HEK293 (cell line): ENCODE measurements around the gene MIS18A.
A peak's percentile ranks its signal among the peaks of the same experiment; 100 is the strongest.

ENCODE experiments used
- CTCF ChIA-PET: fragments of 350-600 bp; formaldehyde crosslinking; extraction: SDS; loops from one replicate; lab custom pipeline; 2021; ENCODE audit warnings: antibody characterized with exemption; lab: Yijun Ruan, JAX
- POLR2A ChIA-PET: fragments of 300-600 bp; formaldehyde crosslinking; extraction: SDS; loops from one replicate; lab custom pipeline; 2020; ENCODE audit warnings: antibody characterized with exemption, inconsistent platforms; lab: Yijun Ruan, JAX
- H3K27ac ChIP-seq: fragments of 200-500 bp; sonication (Bioruptor generic); 2 replicates; pipeline ENCODE4 v1.5.1; 2014; ENCODE audit warnings: low read depth, low read length, control low read depth, inconsistent platforms; ENCODE audit errors: extremely low read depth
- H3K36me3 ChIP-seq, 2 experiments: fragments of 200-500 bp in 1 of 2; sonication (Bioruptor generic) in 1 of 2; 1 replicate in 1 of 2; 2 replicates in 1 of 2; pipeline ENCODE4 v1.5.1; 2014 to 2017; ENCODE audit warnings: inconsistent platforms in 2 of 2, low read length in 2 of 2; ENCODE audit not compliant: control insufficient read depth in 2 of 2, insufficient read depth in 1 of 2
- H3K4me1 ChIP-seq: fragments of 200-500 bp; sonication (Bioruptor generic); 2 replicates; pipeline ENCODE4 v1.5.1; 2014; ENCODE audit warnings: mild to moderate bottlenecking, low read length, inconsistent platforms; ENCODE audit not compliant: control insufficient read depth, insufficient read depth
- H3K4me3 ChIP-seq: 2 replicates; pipeline ENCODE4 v1.5.1; 2011; ENCODE audit warnings: low read depth, mild to moderate bottlenecking, control low read depth, low read length, moderate library complexity
- H3K9me3 ChIP-seq: fragments of 200-500 bp; sonication (Bioruptor generic); 2 replicates; pipeline ENCODE4 v1.5.1; 2014; ENCODE audit warnings: low read depth, low read length, inconsistent platforms; ENCODE audit not compliant: control insufficient read depth, insufficient read depth
- BCL11A ChIP-seq: fragments of 450-650 bp; formaldehyde crosslinking; IDR thresholded peaks from 2 replicates; pipeline ENCODE4 v1.5.1; 2016; ENCODE audit warnings: low read depth, missing biosample characterization, missing genetic modification characterization
- BCL11B ChIP-seq: fragments of 450-650 bp; formaldehyde crosslinking; IDR thresholded peaks from 2 replicates; pipeline ENCODE4 v1.5.1; 2016; ENCODE audit warnings: low read depth, missing biosample characterization, missing genetic modification characterization
- GLI4 ChIP-seq: fragments of 450-650 bp; formaldehyde crosslinking; IDR thresholded peaks from 2 replicates; pipeline ENCODE4 v1.5.1; 2016; ENCODE audit warnings: missing biosample characterization, missing genetic modification characterization
- SP3 ChIP-seq: fragments of 450-650 bp; formaldehyde crosslinking; IDR thresholded peaks from 2 replicates; pipeline ENCODE4 v1.5.1; 2016; ENCODE audit warnings: missing biosample characterization, missing genetic modification characterization
- SP7 ChIP-seq: fragments of 450-650 bp; formaldehyde crosslinking; IDR thresholded peaks from 2 replicates; pipeline ENCODE4 v1.5.1; 2016; ENCODE audit warnings: missing biosample characterization, missing genetic modification characterization
- YY1 ChIP-seq: fragments of 450-650 bp; formaldehyde crosslinking; IDR thresholded peaks from 2 replicates; pipeline ENCODE4 v1.5.1; 2018; ENCODE audit warnings: missing biosample characterization, missing genetic modification characterization
- ZFP3 ChIP-seq: fragments of 450-650 bp; formaldehyde crosslinking; IDR thresholded peaks from 2 replicates; pipeline ENCODE4 v1.5.1; 2016; ENCODE audit warnings: low read depth, missing biosample characterization, missing genetic modification characterization
- ZIC2 ChIP-seq: fragments of 450-650 bp; formaldehyde crosslinking; IDR thresholded peaks from 2 replicates; pipeline ENCODE4 v1.5.1; 2016; ENCODE audit warnings: missing biosample characterization, missing genetic modification characterization
- ZNF133 ChIP-seq: fragments of 450-650 bp; formaldehyde crosslinking; IDR thresholded peaks from 2 replicates; pipeline ENCODE4 v1.5.1; 2016; ENCODE audit warnings: missing biosample characterization, missing genetic modification characterization
- ZNF248 ChIP-seq: fragments of 450-650 bp; formaldehyde crosslinking; IDR thresholded peaks from 2 replicates; pipeline ENCODE4 v1.5.1; 2017; ENCODE audit warnings: missing biosample characterization, missing genetic modification characterization
- ZNF350 ChIP-seq: fragments of 450-650 bp; formaldehyde crosslinking; IDR thresholded peaks from 2 replicates; pipeline ENCODE4 v1.5.0; 2017; ENCODE audit warnings: missing biosample characterization, mild to moderate bottlenecking, missing genetic modification characterization
- ZNF366 ChIP-seq: fragments of 450-650 bp; formaldehyde crosslinking; conservative IDR thresholded peaks from 2 replicates; pipeline ENCODE4 v1.5.1; 2016; ENCODE audit warnings: missing biosample characterization, missing genetic modification characterization
- ZNF433 ChIP-seq: fragments of 450-650 bp; formaldehyde crosslinking; IDR thresholded peaks from 2 replicates; pipeline ENCODE4 v1.5.1; 2016; ENCODE audit warnings: missing biosample characterization, missing genetic modification characterization, low read depth
- ZNF514 ChIP-seq: fragments of 450-650 bp; formaldehyde crosslinking; IDR thresholded peaks from 2 replicates; pipeline ENCODE4 v1.5.1; 2016; ENCODE audit warnings: missing biosample characterization, missing genetic modification characterization
- ZNF555 ChIP-seq: fragments of 450-650 bp; formaldehyde crosslinking; conservative IDR thresholded peaks from 2 replicates; pipeline ENCODE4 v1.5.1; 2017; ENCODE audit warnings: missing biosample characterization, mild to moderate bottlenecking, missing genetic modification characterization, inconsistent platforms
- ZNF600 ChIP-seq: fragments of 450-650 bp; formaldehyde crosslinking; IDR thresholded peaks from 2 replicates; pipeline ENCODE4 v1.5.1; 2016; ENCODE audit warnings: missing biosample characterization, missing genetic modification characterization
- ZNF629 ChIP-seq: fragments of 450-650 bp; formaldehyde crosslinking; IDR thresholded peaks from 2 replicates; pipeline ENCODE4 v1.5.1; 2017; ENCODE audit warnings: missing biosample characterization, missing genetic modification characterization
- ZSCAN16 ChIP-seq: fragments of 450-650 bp; formaldehyde crosslinking; IDR thresholded peaks from 2 replicates; pipeline ENCODE4 v1.5.1; 2016; ENCODE audit warnings: missing biosample characterization, missing genetic modification characterization
- TF ChIP-seq, protein P1 (sequence below): fragments of 450-650 bp; formaldehyde crosslinking; IDR thresholded peaks from 2 replicates; pipeline ENCODE4; 2016; ENCODE audit warnings: missing biosample characterization, missing genetic modification characterization
- TF ChIP-seq, protein P2 (sequence below): fragments of 450-650 bp; formaldehyde crosslinking; IDR thresholded peaks from 2 replicates; pipeline ENCODE4 v1.5.1; 2016; ENCODE audit warnings: missing biosample characterization, missing genetic modification characterization
- TF ChIP-seq, protein P3 (sequence below): sonication (generic); formaldehyde crosslinking; IDR thresholded peaks from 2 replicates; pipeline ENCODE4 v1.8.1; 2022; ENCODE audit warnings: mild to moderate bottlenecking, moderate library complexity, missing genetic modification reagents
- TF ChIP-seq, protein P4 (sequence below): fragments of 450-650 bp; formaldehyde crosslinking; IDR thresholded peaks from 2 replicates; pipeline ENCODE4 v1.5.1; 2016; ENCODE audit warnings: missing biosample characterization, missing genetic modification characterization, borderline replicate concordance
- TF ChIP-seq, protein P5 (sequence below): fragments of 450-650 bp; IDR thresholded peaks from 2 replicates; pipeline ENCODE4 v1.5.1; 2018; ENCODE audit warnings: missing biosample characterization, missing genetic modification characterization
- TF ChIP-seq, protein P6 (sequence below): fragments of 450-650 bp; formaldehyde crosslinking; IDR thresholded peaks from 2 replicates; pipeline ENCODE4 v1.5.1; 2017; ENCODE audit warnings: missing biosample characterization, missing genetic modification characterization

The MIS18A gene

DNA sequence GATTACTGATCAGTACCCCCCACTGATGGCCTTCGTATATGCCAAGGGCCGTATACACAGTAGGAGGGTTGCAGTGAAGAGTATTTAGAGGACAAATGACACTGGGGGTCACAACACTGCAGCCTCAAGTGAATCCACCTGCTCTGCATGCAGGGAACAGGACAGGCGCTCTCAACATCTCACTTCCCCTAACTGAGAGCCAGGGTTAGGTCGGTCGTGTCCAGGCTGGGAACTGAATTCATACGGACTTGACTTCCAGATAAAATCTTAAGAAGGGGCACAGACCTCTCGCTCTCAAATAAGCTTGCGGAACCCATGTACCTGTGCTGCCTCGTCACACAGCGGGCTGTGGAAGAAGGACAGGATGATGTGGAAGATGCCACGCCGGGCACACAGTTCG, 42.6 kb upstream of the MIS18A start:
- ChIA-PET CTCF (no interaction called here), POLR2A (no interaction called here)
- Histone ChIP-seq H3K27ac (no peak overlapping the region), H3K36me3 (peaks cover 19 to 99% of the 10 kb centered on the region in 2 experiments)
- peak; percentile 34 for TF ChIP-seq ZIC2 (tag by site-specific recombination)
- no peak for TF ChIP-seq BCL11A
- TF ChIP-seq ZNF600 (tag by site-specific recombination): 0 out of 2 replicates have a peak, but pooled peaks have one; percentile 19
- no peak for TF ChIP-seq ZNF514
- TF ChIP-seq, all 188 proteins: peak for 2
- Histone ChIP-seq H3K9me3 (no peaks in the 10 kb centered on the region), H3K4me1 (no peaks in the 10 kb centered on the region), H3K4me3 (no peak overlapping the region)

DNA sequence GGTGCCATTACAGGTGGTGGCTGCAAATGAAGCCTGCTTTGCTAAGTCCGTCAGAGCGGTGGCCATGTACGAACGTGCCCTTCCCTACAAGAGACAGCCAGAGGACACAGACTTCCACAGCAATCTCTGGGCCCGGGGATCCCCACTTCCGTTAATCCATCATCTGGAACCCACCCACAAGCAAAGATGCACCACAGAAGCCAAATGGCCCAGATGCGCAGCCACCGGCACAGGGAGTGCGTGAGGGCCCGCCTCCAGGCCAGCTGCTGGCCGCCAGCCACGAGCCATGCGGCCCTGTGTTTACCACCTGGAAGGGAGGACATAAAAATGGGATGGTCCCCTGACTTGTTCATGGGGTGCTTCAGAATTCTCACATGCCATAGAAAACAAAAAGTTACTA, 41.9 kb upstream of the MIS18A start:
- H3K4me3 ChIP-seq: no peak overlapping the region
- H3K27ac ChIP-seq: no peak overlapping the region
- no peaks in the 10 kb centered on the region for H3K9me3 ChIP-seq
- ChIA-PET POLR2A (interaction anchor here (0.6 kb wide), 1 partner anchor 15 kb away, joined by 6 read pairs; no protein-coding TSS in a partner anchor), CTCF (no interaction called here)
- H3K4me1 ChIP-seq: no peaks in the 10 kb centered on the region
- H3K36me3 ChIP-seq: peaks cover 19 to 99% of the 10 kb centered on the region in 2 experiments
- TF ChIP-seq ZNF433 (tag by site-specific recombination) (no peak), YY1 (tag by site-specific recombination) (no peak), SP3 (no peak), ZNF629 (tag by site-specific recombination) (no peak), SP7 (tag by site-specific recombination) (no peak), ZNF366 (tag by site-specific recombination) (no peak), ZNF248 (tag by site-specific recombination) (no peak), ZNF133 (no peak), ZNF350 (tag by site-specific recombination) (no peak), GLI4 (tag by site-specific recombination) (no peak), ZSCAN16 (no peak), ZFP3 (tag by site-specific recombination) (no peak), BCL11B (tag by site-specific recombination) (no peak), ZNF555 (tag by site-specific recombination) (no peak)
- TF ChIP-seq, protein P1, sequence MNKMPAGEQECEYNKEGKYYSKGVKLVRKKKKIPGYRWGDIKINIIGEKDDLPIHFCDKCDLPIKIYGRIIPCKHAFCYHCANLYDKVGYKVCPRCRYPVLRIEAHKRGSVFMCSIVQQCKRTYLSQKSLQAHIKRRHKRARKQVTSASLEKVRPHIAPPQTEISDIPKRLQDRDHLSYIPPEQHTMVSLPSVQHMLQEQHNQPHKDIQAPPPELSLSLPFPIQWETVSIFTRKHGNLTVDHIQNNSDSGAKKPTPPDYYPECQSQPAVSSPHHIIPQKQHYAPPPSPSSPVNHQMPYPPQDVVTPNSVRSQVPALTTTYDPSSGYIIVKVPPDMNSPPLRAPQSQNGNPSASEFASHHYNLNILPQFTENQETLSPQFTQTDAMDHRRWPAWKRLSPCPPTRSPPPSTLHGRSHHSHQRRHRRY (tag by site-specific recombination): no peak
- TF ChIP-seq, protein P2, sequence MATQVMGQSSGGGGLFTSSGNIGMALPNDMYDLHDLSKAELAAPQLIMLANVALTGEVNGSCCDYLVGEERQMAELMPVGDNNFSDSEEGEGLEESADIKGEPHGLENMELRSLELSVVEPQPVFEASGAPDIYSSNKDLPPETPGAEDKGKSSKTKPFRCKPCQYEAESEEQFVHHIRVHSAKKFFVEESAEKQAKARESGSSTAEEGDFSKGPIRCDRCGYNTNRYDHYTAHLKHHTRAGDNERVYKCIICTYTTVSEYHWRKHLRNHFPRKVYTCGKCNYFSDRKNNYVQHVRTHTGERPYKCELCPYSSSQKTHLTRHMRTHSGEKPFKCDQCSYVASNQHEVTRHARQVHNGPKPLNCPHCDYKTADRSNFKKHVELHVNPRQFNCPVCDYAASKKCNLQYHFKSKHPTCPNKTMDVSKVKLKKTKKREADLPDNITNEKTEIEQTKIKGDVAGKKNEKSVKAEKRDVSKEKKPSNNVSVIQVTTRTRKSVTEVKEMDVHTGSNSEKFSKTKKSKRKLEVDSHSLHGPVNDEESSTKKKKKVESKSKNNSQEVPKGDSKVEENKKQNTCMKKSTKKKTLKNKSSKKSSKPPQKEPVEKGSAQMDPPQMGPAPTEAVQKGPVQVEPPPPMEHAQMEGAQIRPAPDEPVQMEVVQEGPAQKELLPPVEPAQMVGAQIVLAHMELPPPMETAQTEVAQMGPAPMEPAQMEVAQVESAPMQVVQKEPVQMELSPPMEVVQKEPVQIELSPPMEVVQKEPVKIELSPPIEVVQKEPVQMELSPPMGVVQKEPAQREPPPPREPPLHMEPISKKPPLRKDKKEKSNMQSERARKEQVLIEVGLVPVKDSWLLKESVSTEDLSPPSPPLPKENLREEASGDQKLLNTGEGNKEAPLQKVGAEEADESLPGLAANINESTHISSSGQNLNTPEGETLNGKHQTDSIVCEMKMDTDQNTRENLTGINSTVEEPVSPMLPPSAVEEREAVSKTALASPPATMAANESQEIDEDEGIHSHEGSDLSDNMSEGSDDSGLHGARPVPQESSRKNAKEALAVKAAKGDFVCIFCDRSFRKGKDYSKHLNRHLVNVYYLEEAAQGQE: no peak
- TF ChIP-seq, protein P3, sequence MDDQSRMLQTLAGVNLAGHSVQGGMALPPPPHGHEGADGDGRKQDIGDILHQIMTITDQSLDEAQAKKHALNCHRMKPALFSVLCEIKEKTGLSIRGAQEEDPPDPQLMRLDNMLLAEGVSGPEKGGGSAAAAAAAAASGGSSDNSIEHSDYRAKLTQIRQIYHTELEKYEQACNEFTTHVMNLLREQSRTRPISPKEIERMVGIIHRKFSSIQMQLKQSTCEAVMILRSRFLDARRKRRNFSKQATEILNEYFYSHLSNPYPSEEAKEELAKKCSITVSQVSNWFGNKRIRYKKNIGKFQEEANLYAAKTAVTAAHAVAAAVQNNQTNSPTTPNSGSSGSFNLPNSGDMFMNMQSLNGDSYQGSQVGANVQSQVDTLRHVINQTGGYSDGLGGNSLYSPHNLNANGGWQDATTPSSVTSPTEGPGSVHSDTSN (CRISPR knock-in tag): no peak
- TF ChIP-seq, protein P4, sequence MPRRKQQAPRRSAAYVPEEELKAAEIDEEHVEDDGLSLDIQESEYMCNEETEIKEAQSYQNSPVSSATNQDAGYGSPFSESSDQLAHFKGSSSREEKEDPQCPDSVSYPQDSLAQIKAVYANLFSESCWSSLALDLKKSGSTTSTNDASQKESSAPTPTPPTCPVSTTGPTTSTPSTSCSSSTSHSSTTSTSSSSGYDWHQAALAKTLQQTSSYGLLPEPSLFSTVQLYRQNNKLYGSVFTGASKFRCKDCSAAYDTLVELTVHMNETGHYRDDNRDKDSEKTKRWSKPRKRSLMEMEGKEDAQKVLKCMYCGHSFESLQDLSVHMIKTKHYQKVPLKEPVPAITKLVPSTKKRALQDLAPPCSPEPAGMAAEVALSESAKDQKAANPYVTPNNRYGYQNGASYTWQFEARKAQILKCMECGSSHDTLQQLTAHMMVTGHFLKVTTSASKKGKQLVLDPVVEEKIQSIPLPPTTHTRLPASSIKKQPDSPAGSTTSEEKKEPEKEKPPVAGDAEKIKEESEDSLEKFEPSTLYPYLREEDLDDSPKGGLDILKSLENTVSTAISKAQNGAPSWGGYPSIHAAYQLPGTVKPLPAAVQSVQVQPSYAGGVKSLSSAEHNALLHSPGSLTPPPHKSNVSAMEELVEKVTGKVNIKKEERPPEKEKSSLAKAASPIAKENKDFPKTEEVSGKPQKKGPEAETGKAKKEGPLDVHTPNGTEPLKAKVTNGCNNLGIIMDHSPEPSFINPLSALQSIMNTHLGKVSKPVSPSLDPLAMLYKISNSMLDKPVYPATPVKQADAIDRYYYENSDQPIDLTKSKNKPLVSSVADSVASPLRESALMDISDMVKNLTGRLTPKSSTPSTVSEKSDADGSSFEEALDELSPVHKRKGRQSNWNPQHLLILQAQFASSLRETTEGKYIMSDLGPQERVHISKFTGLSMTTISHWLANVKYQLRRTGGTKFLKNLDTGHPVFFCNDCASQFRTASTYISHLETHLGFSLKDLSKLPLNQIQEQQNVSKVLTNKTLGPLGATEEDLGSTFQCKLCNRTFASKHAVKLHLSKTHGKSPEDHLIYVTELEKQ: no peak
- TF ChIP-seq, protein P5, sequence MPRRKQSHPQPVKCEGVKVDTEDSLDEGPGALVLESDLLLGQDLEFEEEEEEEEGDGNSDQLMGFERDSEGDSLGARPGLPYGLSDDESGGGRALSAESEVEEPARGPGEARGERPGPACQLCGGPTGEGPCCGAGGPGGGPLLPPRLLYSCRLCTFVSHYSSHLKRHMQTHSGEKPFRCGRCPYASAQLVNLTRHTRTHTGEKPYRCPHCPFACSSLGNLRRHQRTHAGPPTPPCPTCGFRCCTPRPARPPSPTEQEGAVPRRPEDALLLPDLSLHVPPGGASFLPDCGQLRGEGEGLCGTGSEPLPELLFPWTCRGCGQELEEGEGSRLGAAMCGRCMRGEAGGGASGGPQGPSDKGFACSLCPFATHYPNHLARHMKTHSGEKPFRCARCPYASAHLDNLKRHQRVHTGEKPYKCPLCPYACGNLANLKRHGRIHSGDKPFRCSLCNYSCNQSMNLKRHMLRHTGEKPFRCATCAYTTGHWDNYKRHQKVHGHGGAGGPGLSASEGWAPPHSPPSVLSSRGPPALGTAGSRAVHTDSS (tag by site-specific recombination): no peak
- TF ChIP-seq, protein P6, sequence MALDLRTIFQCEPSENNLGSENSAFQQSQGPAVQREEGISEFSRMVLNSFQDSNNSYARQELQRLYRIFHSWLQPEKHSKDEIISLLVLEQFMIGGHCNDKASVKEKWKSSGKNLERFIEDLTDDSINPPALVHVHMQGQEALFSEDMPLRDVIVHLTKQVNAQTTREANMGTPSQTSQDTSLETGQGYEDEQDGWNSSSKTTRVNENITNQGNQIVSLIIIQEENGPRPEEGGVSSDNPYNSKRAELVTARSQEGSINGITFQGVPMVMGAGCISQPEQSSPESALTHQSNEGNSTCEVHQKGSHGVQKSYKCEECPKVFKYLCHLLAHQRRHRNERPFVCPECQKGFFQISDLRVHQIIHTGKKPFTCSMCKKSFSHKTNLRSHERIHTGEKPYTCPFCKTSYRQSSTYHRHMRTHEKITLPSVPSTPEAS (tag by site-specific recombination): no peak
